ENCODE measurements around the gene INO80B. TPM values are rescaled to one million over a fixed set of nuclear protein-coding genes. Genes with fewer than 3 reads are reported as not detected.

Gene INO80B
- polyA plus RNA-seq, 1 of the 3 experiments (the other 2 are of a cell fraction), result 41.7 TPM

DNA sequence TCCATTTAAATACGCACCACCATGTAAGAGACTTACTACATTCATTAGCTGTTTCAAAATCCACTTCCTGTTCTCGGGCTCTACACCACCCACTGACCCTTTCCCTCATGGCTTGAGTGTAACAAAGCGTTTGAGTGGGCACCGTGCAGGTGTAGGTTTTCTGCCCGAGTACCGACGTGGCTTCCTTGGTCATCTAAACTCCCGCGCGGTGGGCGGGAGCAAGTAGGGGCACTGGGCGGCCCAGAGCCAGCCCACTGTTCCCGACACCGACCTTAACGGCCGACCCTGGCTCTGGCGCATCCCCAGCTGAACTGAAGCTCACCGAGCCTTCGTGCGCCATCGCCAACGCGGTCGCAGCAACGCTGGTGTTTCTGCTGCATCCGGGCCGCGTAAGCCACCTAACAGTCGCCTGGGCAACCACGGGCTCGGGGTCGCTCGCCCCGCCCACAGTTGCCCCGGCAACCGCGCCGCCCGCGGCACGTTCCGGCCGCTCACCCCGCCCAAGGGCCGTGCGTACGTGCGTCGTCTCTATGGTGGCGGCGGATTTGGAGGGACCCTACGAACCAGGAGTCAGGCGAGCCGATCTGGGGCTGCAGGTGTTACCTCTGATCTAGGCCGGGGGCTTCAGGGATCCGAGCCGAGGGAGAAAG, 33.5 kb upstream of the INO80B start, which contains the start of the genes C2orf81 and WDR54 (continued):
- TF ChIP-seq RCOR1 (IDR thresholded peaks at IDR 0.05; ENCODE audit: low read length) (no peak; the same call in 1 of the 2 replicates), MEF2A (IDR thresholded peaks at IDR 0.05; ENCODE audit: borderline replicate concordance, low read depth) (no peak), NRF1 (IDR thresholded peaks at IDR 0.05; ENCODE audit: low read depth, low read length) (no peak), CHD2 (IDR thresholded peaks at IDR 0.05; ENCODE audit: low read length, partially characterized antibody) (no peak), EZH2phosphoT487 (IDR thresholded peaks at IDR 0.05; ENCODE audit: borderline replicate concordance, low read depth) (no peak), SIN3A (IDR thresholded peaks at IDR 0.05; ENCODE audit: borderline replicate concordance, low read depth, low read length) (peak; percentile 12), GABPA (IDR thresholded peaks at IDR 0.05; ENCODE audit: low read depth) (no peak), TEAD4 (IDR thresholded peaks at IDR 0.05; ENCODE audit: borderline replicate concordance, insufficient read depth) (no peak)
- TF ChIP-seq, protein P1, sequence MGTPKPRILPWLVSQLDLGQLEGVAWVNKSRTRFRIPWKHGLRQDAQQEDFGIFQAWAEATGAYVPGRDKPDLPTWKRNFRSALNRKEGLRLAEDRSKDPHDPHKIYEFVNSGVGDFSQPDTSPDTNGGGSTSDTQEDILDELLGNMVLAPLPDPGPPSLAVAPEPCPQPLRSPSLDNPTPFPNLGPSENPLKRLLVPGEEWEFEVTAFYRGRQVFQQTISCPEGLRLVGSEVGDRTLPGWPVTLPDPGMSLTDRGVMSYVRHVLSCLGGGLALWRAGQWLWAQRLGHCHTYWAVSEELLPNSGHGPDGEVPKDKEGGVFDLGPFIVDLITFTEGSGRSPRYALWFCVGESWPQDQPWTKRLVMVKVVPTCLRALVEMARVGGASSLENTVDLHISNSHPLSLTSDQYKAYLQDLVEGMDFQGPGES (IDR thresholded peaks at IDR 0.05; ENCODE audit: low read depth, low read length), result no peak
- TF ChIP-seq, protein P2, sequence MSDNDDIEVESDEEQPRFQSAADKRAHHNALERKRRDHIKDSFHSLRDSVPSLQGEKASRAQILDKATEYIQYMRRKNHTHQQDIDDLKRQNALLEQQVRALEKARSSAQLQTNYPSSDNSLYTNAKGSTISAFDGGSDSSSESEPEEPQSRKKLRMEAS (IDR thresholded peaks at IDR 0.05; ENCODE audit: low read depth), result peak; percentile 93

DNA sequence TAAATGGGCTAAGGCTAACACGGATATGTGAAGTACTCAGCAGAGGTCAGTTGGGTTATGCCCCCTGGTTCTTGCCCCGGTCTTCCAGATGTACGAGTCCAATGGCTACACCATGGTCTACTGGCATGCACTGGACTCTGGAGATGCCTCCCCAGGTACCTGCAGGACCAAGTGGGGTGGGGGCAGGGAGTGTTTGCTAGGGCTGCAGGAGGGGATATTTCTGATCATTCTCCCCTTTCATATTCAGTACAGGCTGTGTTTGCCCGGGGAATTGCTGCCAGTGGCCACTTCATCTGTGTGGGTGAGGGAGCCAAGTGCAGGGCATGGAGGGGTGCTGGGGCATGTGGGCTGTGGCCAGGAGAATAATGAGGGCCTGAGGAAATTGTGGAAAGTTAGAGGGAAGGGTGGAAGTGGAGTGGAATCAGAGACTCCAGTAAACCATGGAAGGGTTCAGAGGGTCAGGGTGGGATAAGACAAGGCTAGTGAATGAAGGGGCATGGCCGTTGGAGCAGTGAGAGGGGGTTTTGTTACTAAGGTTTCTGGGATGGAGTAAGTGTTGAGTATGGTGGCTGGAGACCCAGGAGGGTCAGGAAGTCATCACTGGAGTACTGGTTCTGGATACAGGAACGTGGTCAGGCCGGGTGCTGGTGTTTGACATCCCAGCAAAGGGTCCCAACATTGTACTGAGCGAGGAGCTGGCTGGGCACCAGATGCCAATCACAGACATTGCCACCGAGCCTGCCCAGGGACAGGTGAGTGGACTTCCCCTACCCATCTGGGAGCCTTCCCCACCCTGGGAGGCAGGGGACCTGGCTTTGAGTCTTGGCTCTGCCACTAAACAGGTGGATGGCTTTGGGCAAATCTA, 31.4 kb upstream of the INO80B start:
- no peak overlapping the region for H3K27ac ChIP-seq (ENCODE audit: low read depth in 2 of 2, low read length in 1 of 2)
- H3K9ac ChIP-seq, result no peak overlapping the region
- WGBS (ENCODE audit: low lambda C conversion rate), result 89% methylated on average over 8 of the region's 9 CpGs
- peaks cover 8% of the 10 kb centered on the region for H3F3A ChIP-seq (replicated peaks; ENCODE audit: insufficient read depth)
- no peaks in the 10 kb centered on the region for H3K9me3 ChIP-seq
- H4K20me1 ChIP-seq (ENCODE audit: insufficient read depth), result no peaks in the 10 kb centered on the region
- H3K9me2 ChIP-seq, result no peaks in the 10 kb centered on the region
- POLR2A ChIA-PET, result interaction anchor here (1.0 to 3.1 kb wide), 3 partner anchors 35 to 49 kb away, joined by 3 to 28 read pairs (median 3); partner anchors contain the start of gene WBP1
- H3K4me2 ChIP-seq, result no peak overlapping the region
- CTCF ChIA-PET, result interaction anchor here (1.0 to 3.8 kb wide), 5 partner anchors 10 to 108 kb away, joined by 3 to 22 read pairs (median 4); partner anchors contain the start of gene INO80B
- H3K36me3 ChIP-seq (replicated peaks in 1 of 2; ENCODE audit: control insufficient read depth in 1 of 2, insufficient read depth in 2 of 2, low read length in 1 of 2), result peaks cover 6 to 30% of the 10 kb centered on the region in 2 experiments
- H3K4me3 ChIP-seq (ENCODE audit: low read depth in 2 of 2, low read length in 1 of 2), result no peak overlapping the region
- no peaks in the 10 kb centered on the region for H3K27me3 ChIP-seq (ENCODE audit: insufficient read depth)
- no peak overlapping the region for H2AFZ ChIP-seq (ENCODE audit: low read depth)
- DNase-seq, result peak; percentile 5
- H3K79me2 ChIP-seq (ENCODE audit: insufficient read depth), result no peaks in the 10 kb centered on the region
- peaks cover 0 to 16% of the 10 kb centered on the region in 2 experiments; a peak in 1 of 4 replicates for H3K4me1 ChIP-seq (ENCODE audit: control insufficient read depth in 1 of 2, insufficient read depth in 2 of 2, low read depth in 1 of 2, low read length in 1 of 2)
- no peak for TF ChIP-seq TCF12 (IDR thresholded peaks at IDR 0.05)
- TF ChIP-seq SIN3A (IDR thresholded peaks at IDR 0.05; ENCODE audit: borderline replicate concordance, low read depth, low read length), result no peak
- no peak for TF ChIP-seq MEF2A (IDR thresholded peaks at IDR 0.05; ENCODE audit: borderline replicate concordance, low read depth)
- TF ChIP-seq RAD21 (IDR thresholded peaks at IDR 0.05; ENCODE audit: low read length), result no peak
- TF ChIP-seq EP300 (IDR thresholded peaks at IDR 0.05; ENCODE audit: borderline replicate concordance in 1 of 2, low read depth in 1 of 2, low read length in 1 of 2), result no peak
- TF ChIP-seq, protein P3, sequence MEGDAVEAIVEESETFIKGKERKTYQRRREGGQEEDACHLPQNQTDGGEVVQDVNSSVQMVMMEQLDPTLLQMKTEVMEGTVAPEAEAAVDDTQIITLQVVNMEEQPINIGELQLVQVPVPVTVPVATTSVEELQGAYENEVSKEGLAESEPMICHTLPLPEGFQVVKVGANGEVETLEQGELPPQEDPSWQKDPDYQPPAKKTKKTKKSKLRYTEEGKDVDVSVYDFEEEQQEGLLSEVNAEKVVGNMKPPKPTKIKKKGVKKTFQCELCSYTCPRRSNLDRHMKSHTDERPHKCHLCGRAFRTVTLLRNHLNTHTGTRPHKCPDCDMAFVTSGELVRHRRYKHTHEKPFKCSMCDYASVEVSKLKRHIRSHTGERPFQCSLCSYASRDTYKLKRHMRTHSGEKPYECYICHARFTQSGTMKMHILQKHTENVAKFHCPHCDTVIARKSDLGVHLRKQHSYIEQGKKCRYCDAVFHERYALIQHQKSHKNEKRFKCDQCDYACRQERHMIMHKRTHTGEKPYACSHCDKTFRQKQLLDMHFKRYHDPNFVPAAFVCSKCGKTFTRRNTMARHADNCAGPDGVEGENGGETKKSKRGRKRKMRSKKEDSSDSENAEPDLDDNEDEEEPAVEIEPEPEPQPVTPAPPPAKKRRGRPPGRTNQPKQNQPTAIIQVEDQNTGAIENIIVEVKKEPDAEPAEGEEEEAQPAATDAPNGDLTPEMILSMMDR (IDR thresholded peaks at IDR 0.05), result no peak
- TF ChIP-seq, protein P4, sequence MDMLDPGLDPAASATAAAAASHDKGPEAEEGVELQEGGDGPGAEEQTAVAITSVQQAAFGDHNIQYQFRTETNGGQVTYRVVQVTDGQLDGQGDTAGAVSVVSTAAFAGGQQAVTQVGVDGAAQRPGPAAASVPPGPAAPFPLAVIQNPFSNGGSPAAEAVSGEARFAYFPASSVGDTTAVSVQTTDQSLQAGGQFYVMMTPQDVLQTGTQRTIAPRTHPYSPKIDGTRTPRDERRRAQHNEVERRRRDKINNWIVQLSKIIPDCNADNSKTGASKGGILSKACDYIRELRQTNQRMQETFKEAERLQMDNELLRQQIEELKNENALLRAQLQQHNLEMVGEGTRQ (IDR thresholded peaks at IDR 0.05; ENCODE audit: borderline replicate concordance, low read depth, low read length), result no peak
- TF ChIP-seq POLR2AphosphoS5 (IDR thresholded peaks at IDR 0.05; ENCODE audit: low read depth, low read length), result no peak; the same call in 1 of the 2 replicates
- TF ChIP-seq, protein P5, sequence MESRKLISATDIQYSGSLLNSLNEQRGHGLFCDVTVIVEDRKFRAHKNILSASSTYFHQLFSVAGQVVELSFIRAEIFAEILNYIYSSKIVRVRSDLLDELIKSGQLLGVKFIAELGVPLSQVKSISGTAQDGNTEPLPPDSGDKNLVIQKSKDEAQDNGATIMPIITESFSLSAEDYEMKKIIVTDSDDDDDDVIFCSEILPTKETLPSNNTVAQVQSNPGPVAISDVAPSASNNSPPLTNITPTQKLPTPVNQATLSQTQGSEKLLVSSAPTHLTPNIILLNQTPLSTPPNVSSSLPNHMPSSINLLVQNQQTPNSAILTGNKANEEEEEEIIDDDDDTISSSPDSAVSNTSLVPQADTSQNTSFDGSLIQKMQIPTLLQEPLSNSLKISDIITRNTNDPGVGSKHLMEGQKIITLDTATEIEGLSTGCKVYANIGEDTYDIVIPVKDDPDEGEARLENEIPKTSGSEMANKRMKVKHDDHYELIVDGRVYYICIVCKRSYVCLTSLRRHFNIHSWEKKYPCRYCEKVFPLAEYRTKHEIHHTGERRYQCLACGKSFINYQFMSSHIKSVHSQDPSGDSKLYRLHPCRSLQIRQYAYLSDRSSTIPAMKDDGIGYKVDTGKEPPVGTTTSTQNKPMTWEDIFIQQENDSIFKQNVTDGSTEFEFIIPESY (IDR thresholded peaks at IDR 0.05; ENCODE audit: borderline replicate concordance, low read depth), result no peak
- TF ChIP-seq EZH2phosphoT487 (IDR thresholded peaks at IDR 0.05; ENCODE audit: borderline replicate concordance, low read depth), result no peak
- no peak for TF ChIP-seq FOSL2 (IDR thresholded peaks at IDR 0.05; ENCODE audit: borderline replicate concordance, low read depth)
